Right lobe of liver (tissue), 6 donors: ENCODE data around the gene TAGLN3. TPM values are rescaled to one million over a fixed set of nuclear protein-coding genes. Genes with fewer than 3 reads are reported as not detected.

ENCODE experiments used
- ATAC-seq, 4 donors: fragments of 200-7000 bp; cut with Tn5 transposase; one replicate each; pipeline ENCODE4 v1.9.1; 2020; ENCODE audit warnings: mild to moderate bottlenecking in 4 of 4, moderate library complexity in 4 of 4
- DNase-seq, 3 donors: peaks; one replicate each; pipeline ENCODE4 v3.0.0-alpha.2; 2020
- H3K27ac ChIP-seq, 3 donors: fragments of 200-600 bp; one replicate each; pipeline ENCODE4 v1.8.0; 2022
- H3K27me3 ChIP-seq, 2 donors: fragments of 200-600 bp; one replicate each; pipeline ENCODE4 v1.8.0; 2022
- H3K36me3 ChIP-seq, 4 donors: fragments of 200-600 bp; sonication (generic) in 1 of 4; one replicate each; pipeline versions ENCODE4 v1.5.1 to v1.8.0; 2017 to 2022; ENCODE audit warnings: control low read depth in 1 of 4
- H3K4me1 ChIP-seq, 4 donors: fragments of 200-600 bp; sonication (generic) in 1 of 4; one replicate each; pipeline versions ENCODE4 v1.5.1 to v1.8.0; 2017 to 2022; ENCODE audit warnings: control low read depth in 1 of 4
- H3K4me3 ChIP-seq, 3 donors: fragments of 200-600 bp; one replicate each; pipeline ENCODE4 v1.8.0; 2022
- H3K9me3 ChIP-seq, 4 donors: fragments of 200-600 bp; sonication (generic) in 1 of 4; one replicate each; pipeline versions ENCODE4 v1.5.1 to v1.8.0; 2017 to 2022; ENCODE audit warnings: control low read depth in 1 of 4
- POLR2A ChIP-seq: fragments of 450-650 bp; IDR thresholded peaks from one replicate; pipeline ENCODE4 v1.6.1; 2017; ENCODE audit warnings: antibody characterized with exemption, mild to moderate bottlenecking
- WGBS: methylation state at CpG from one replicate; pipeline ENCODE4 v1.1.6; 2018; ENCODE audit warnings: low coverage, low lambda C conversion rate; ENCODE audit not compliant: insufficient coverage; ENCODE audit errors: missing lambda C conversion rate; 5-methylcytosine and 5-hydroxymethylcytosine counted together
- intact Hi-C, 2 donors: fragments of 100-400 bp; cut with DNase I; formaldehyde crosslinking; loops; one replicate each; pipeline versions ENCODE4 v1.11.2 to v1.14.1; 2022
- total RNA-seq, 6 experiments: library from RNA; depleted of rRNA in 2 of 6; stranded (reverse); fragments of >200 nt in 2 of 6; fragmentation: NEBNext Ultra II Directional in 3 of 6; extraction: Animal tissue kit (Norgen Biotek cat#: 25700) in 3 of 6; gene quantifications; one replicate each; pipeline versions ENCODE4 v1.1.0 to v1.2.4, GENCODE V29; 2016 to 2023
- TF ChIP-seq, protein P1 (sequence below), 4 donors: fragments of 200-600 bp in 3 of 4; fragments of 450-650 bp in 1 of 4; IDR thresholded peaks; one replicate each; pipeline versions ENCODE4 v1.5.1 to v1.8.0; 2016 to 2022; ENCODE audit warnings: antibody characterized with exemption in 4 of 4, mild to moderate bottlenecking in 2 of 4
- donor health status: DM: no; HTN: yes; CAD: no.
- donor health status: DM: no; HTN: no; CAD: no.
- donor health status: DM: no; HTN: no; CAD: no.
- donor health status: DM: no; HTN: yes; CAD: no.
- donor health status: DM: no; HTN: yes; CAD: no.

TAGLN3 gene
- total RNA-seq, 6 experiments from 2014 or later = not detected

DNA sequence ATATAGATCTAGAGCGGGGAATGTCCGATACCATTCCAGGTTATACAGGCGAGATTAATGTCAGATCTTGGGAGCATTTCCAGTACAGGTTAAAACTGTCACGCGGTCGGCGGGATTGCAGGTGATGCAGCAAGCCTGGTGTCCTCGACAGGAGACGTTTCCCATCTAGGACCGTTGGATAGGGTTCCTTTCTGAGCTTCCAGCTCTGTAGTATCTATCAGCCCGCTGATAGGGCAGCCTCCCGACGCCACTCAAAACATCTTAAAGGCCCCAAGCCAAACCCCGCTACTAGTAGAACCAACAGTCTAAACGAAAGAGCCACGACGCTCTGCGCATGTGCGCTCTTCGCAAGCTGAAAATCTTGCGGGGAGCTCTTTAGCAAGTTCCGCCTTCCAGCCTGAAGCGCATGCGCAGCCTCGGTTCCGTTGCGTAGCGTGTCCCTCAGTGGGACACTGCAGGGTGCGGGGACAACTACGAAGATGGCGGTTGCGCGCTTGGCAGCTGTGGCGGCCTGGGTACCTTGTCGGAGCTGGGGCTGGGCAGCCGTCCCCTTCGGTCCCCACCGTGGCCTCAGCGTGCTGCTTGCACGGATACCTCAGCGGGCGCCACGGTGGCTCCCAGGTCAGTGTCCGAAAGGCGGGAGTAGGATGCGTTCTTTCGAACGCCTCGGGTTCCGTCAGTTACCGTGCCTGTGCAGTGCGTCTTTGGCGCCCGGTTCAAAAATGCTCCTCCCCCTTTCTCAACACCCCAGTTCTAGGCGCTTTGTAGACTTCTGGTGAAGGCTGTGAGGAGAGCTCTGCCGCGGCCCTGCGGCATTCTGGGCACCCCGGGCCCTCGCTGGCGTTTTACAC, 19.9 kb upstream of the TAGLN3 start, which contains the start of gene ABHD10:
TSS of gene ABHD10 (plus strand) at position 444 of the 851 bp plus-strand sequence. CDS start at position 480, 36 bp downstream.
- WGBS = 8% methylated on average over 30 of the region's 61 CpGs
- Histone ChIP-seq H3K4me3 (peak within 1 kb of the TSS; percentile 71 to 82 (median 78)), H3K27me3 (no peaks in the 10 kb centered on the region), H3K27ac (peak within 1 kb of the TSS; percentile 77 to 90 (median 84)), H3K4me1 (peaks cover 0 to 36% (median 4%) of the 10 kb centered on the region in 4 donors), H3K9me3 (no peaks in the 10 kb centered on the region), H3K36me3 (no peaks in the 10 kb centered on the region)
- intact Hi-C loops = no loop called here
- DNase-seq (peak; percentile 98), ATAC-seq (peak; percentile 93 to 97 (median 95))
- TF ChIP-seq, protein P1, sequence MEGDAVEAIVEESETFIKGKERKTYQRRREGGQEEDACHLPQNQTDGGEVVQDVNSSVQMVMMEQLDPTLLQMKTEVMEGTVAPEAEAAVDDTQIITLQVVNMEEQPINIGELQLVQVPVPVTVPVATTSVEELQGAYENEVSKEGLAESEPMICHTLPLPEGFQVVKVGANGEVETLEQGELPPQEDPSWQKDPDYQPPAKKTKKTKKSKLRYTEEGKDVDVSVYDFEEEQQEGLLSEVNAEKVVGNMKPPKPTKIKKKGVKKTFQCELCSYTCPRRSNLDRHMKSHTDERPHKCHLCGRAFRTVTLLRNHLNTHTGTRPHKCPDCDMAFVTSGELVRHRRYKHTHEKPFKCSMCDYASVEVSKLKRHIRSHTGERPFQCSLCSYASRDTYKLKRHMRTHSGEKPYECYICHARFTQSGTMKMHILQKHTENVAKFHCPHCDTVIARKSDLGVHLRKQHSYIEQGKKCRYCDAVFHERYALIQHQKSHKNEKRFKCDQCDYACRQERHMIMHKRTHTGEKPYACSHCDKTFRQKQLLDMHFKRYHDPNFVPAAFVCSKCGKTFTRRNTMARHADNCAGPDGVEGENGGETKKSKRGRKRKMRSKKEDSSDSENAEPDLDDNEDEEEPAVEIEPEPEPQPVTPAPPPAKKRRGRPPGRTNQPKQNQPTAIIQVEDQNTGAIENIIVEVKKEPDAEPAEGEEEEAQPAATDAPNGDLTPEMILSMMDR (IDR thresholded peaks at IDR 0.05) = no peak
- TF ChIP-seq POLR2A = peak; percentile 91

DNA sequence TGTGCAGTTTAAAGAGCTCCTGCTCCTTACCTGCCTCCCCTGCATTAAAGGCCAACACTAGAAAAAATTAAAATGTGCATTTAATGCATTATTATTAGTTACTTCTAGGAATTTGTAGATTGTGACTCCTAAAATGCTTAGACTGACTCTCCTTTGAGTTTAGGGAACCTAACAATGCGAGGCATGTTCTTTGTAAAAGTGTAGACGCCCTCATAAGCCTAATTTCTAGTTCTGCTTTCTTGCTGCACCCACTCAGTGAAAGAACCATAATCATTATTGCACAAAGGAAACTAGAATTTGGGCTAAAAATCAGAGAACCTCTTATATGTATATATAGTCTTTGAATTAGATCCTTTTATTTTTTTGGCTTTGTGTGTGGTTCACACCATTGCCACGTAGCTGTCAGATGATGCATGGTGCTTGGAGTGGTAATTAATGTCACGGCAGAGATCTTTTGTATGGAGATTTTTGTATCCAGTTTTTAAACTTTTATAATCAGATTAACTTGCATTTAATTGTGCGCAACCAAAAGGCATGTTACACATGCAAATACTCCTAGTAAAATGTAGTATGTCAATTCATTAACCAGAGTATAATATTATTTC, 19.2 kb upstream of the TAGLN3 start:
- DNase-seq = no peak
- intact Hi-C loops = no loop called here
- WGBS = 14% methylated on average over 5 of the region's 5 CpGs

DNA sequence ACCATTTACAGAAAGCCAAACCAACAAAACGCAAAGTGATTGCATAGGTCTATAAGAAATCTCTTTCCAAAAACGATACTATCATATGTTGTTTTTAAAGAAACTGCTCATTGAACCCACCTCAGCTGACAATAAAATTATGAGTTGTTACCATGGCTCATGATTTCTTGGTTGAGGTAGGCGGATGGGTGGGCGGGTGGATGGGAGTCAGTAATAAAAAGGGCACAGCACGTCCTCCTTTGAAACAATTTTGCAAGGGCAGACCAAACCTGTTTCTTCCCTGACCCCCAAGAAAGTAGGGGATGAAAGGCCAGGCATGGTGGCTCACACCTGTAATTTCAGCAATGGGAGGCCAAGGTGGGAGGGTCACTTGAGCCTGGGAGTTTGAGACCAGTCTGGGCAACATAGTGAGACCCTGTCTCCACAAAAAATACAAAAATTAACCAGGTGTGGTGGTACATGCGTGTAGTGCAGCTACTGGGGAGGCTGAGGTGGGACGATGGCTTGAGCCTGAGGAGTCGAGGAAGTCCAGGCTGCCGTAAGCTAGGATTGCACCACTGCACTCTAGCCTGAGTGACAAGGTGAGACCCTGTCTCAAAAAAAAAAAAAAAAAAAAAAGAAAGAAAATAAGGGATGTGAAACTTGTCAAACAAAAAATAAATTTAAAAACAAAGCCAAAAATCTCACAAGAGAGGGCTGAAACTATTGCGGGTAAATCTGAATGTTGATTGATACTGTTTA, 17.8 kb upstream of the TAGLN3 start:
- H3K4me3 ChIP-seq = no peak overlapping the region
- H3K27me3 ChIP-seq = no peaks in the 10 kb centered on the region
- intact Hi-C loops = no loop called here
- ATAC-seq (no peak), DNase-seq (no peak)
- no peaks in the 10 kb centered on the region for H3K9me3 ChIP-seq
- WGBS = 56% methylated on average over 10 of the region's 10 CpGs
- no peaks in the 10 kb centered on the region for H3K36me3 ChIP-seq
- peaks cover 0 to 36% (median 4%) of the 10 kb centered on the region in 4 donors for H3K4me1 ChIP-seq
- TF ChIP-seq POLR2A = no peak
- TF ChIP-seq, protein P1 (IDR thresholded peaks at IDR 0.05) = no peak
- H3K27ac ChIP-seq = peak overlapping the region in 2 of 3 donors; percentile 5 to 34

More for the DNA sequence above, 19.2 kb upstream of the TAGLN3 start:
- Histone ChIP-seq H3K27me3 (no peaks in the 10 kb centered on the region), H3K4me3 (peak overlapping the region; percentile 71 to 82 (median 78)), H3K4me1 (peaks cover 0 to 36% (median 4%) of the 10 kb centered on the region in 4 donors), H3K9me3 (no peaks in the 10 kb centered on the region), H3K27ac (peak overlapping the region; percentile 77 to 90 (median 84)), H3K36me3 (no peaks in the 10 kb centered on the region)
- TF ChIP-seq POLR2A = no peak
- TF ChIP-seq, protein P1 (IDR thresholded peaks at IDR 0.05) = no peak
- ATAC-seq = peak in 3 of 4 donors; percentile 9 to 28 (median 15)

DNA sequence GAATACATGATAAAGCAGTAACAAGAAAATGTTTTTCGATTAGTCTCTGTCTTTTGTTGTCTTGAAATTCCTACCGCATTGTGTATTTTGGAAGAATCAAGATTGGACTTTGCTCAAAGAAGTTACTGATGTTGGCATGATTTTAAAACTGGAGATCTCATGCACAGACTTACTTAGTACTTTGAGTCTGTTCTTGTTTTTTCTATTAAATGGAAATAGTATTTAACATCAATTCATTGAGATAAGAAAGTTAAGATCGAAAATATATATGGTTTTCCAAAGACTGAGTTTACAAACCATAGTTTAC, 17.3 kb upstream of the TAGLN3 start:
- DNase-seq (no peak), ATAC-seq (peak in 1 of 4 donors; percentile 13)
- H3K4me1 ChIP-seq = peaks cover 0 to 36% (median 4%) of the 10 kb centered on the region in 4 donors
- no peak overlapping the region for H3K4me3 ChIP-seq
- no peak for TF ChIP-seq POLR2A
- TF ChIP-seq, protein P1 (IDR thresholded peaks at IDR 0.05) = no peak
- intact Hi-C loops = no loop called here
- 26% methylated on average over 3 of the region's 3 CpGs for WGBS
- H3K27ac ChIP-seq = peak overlapping the region in 2 of 3 donors; percentile 5 to 34
- H3K36me3 ChIP-seq = no peaks in the 10 kb centered on the region
- H3K27me3 ChIP-seq = no peaks in the 10 kb centered on the region
- H3K9me3 ChIP-seq = no peaks in the 10 kb centered on the region
